ENCODE data around the gene SNX30.

GRCh38 chr9:112905084-112905483 is 154.5 kb downstream of the SNX30 start:
- no peak for TF ChIP-seq POLR2A (IDR thresholded peaks at IDR 0.05)
- no peak for TF ChIP-seq CTCF (IDR thresholded peaks at IDR 0.05)

Measured in prostate gland (tissue), 2 donors.